Fibroblast of skin of abdomen (primary cell): ENCODE measurements around the gene LRRC75A.
"Not testable (repeated sequence)": the region's sequence is repeated elsewhere in the genome, so short reads cannot be mapped to it uniquely, and the experiment has no call there.

Source experiments
- DNase-seq: peaks from one replicate; pipeline ENCODE4 v3.0.0-alpha.2; 2013

LRRC75A gene

DNA sequence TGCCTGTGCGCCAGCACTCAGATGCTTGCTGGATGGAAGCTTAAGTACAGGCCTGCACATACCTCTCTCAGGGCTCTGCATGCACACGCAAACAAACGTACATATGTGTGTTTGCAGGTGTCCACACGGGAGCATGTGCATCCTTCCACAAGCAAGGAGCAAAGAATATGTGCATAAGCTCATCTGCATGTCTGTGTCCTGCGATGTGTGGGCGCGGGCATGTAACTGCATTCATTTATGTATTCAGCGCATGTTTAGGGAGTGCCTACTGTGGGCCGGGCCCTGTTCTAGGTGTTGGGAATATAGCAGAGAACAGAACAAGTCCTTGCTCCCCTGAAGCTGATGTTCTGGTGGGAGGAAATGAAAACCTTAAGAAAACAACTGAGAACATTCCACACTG lies 62.9 kb downstream of the LRRC75A start:
- no peak for DNase-seq

- DNase-seq = peak; percentile 75
These were observed 63.7 kb downstream of the LRRC75A start for GRCh38 chr17:16428098-16428882.

- DNase-seq = no peak
These were observed 65.0 kb downstream of the LRRC75A start for GRCh38 chr17:16427020-16427419.

- DNase-seq = no peak
These were observed 66.0 kb downstream of the LRRC75A start for GRCh38 chr17:16425698-16426659.

GRCh38 chr17:16425202-16425601 lies 66.8 kb downstream of the LRRC75A start:
- DNase-seq = no peak

GRCh38 chr17:16423226-16423872 lies 68.6 kb downstream of the LRRC75A start:
- DNase-seq = no peak

- no peak for DNase-seq
These were observed 69.6 kb downstream of the LRRC75A start for GRCh38 chr17:16422416-16422815.

DNA sequence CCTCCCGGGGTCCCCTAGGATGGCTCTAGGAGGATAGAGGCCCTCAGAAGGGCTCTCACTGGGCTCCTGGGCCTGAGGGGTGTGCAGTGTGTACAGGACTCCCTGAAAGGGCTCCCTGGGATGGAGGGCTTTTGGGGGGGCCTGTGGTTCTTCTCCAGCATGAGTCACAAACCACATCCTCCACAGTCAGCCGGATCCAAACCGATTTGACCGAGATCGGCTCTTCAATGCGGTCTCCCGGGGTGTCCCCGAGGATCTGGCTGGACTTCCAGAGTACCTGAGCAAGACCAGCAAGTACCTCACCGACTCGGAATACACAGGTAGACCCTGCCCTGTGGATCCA lies 72.1 kb downstream of the LRRC75A start:
- peak; percentile 87 for DNase-seq

DNA sequence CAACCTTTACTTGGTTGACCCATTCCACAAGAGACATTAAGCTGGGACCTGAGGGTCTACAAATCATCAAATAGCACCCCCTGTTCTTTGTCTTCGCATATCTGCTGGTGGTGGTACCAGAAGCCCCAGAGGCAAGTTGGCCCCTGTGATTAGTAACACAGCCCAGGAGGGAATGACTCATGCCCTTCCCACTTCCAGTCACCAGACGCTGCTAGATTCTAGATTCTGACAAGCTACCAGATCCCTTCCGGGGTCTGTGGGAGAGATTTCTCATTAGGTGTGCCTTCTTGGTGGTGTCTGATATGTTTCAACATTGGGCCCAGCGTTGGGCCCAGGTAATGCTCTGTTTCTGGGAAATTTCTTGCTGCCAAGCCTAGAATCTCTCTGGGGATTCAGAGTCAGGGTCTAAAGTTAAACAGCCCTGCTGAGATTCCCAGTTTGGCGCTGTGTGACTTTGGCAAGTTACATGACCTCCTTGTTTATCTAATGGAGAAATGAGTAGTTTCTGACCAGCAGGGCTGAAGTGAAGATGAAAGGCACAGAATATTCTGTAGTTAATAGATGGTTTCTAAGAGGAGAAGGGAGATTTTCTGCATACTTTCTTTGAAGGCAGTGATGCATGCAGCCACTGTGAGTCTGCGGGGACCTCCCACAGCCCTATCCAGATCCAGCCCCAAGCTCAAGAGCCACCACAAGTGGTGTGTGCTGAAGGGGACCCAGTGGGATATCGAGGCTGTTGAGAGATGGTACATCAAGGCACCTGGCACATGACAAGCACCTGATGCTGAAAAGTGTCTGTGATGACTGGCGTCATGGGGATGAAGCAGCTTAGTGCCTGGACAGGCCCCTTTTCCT lies 72.7 kb downstream of the LRRC75A start:
- DNase-seq = peak; percentile 88

GRCh38 chr17:16418685-16419068 lies 73.3 kb downstream of the LRRC75A start:
- DNase-seq = no peak

GRCh38 chr17:16417896-16418684 lies 73.9 kb downstream of the LRRC75A start:
- DNase-seq = peak; percentile 68

GRCh38 chr17:16417399-16417798 lies 74.6 kb downstream of the LRRC75A start:
- DNase-seq = no peak

DNA sequence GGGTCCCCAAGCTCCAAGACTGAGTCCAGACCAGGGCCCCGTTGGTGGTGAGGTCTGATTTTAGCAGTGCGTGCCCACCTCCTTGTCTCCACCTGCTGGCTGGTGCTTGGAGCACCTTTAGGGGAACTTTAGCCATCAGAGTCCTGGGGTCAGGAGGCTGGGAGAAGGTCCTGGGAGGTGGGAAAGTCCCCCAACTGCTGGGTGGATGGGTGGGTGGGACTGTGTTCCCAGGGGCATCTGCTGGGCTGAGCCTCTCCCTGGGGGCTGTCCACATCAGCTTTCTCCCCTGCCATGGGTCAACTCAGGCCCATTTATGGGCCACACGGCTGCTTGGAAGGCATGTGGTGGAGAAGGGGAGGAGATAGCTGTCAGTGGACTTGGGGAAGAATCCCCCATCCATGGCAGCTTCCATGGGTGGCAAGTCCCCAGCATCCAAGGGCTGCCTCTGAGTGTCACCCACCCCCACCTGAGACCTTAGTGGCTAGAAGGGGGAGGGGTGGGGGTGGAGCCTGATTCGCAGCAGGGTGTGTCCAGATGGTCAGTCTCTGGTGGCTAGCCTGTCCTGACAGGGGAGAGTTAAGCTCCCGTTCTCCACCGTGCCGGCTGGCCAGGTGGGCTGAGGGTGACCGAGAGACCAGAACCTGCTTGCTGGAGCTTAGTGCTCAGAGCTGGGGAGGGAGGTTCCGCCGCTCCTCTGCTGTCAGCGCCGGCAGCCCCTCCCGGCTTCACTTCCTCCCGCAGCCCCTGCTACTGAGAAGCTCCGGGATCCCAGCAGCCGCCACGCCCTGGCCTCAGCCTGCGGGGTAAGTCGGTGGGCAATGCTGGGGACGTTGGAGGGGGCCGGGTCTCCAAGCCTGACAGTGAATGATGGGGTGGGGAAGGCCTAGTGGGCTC lies 76.7 kb downstream of the LRRC75A start, which contains the start of gene TRPV2:
Gene TRPV2 (plus strand): TSS at position 541 of the 894 bp plus-strand sequence. CDS start 2,098 bp downstream, outside the sequence.
- DNase-seq = no peak

GRCh38 chr17:16407911-16408588 lies 83.9 kb downstream of the LRRC75A start:
- peak; percentile 53 for DNase-seq

DNA sequence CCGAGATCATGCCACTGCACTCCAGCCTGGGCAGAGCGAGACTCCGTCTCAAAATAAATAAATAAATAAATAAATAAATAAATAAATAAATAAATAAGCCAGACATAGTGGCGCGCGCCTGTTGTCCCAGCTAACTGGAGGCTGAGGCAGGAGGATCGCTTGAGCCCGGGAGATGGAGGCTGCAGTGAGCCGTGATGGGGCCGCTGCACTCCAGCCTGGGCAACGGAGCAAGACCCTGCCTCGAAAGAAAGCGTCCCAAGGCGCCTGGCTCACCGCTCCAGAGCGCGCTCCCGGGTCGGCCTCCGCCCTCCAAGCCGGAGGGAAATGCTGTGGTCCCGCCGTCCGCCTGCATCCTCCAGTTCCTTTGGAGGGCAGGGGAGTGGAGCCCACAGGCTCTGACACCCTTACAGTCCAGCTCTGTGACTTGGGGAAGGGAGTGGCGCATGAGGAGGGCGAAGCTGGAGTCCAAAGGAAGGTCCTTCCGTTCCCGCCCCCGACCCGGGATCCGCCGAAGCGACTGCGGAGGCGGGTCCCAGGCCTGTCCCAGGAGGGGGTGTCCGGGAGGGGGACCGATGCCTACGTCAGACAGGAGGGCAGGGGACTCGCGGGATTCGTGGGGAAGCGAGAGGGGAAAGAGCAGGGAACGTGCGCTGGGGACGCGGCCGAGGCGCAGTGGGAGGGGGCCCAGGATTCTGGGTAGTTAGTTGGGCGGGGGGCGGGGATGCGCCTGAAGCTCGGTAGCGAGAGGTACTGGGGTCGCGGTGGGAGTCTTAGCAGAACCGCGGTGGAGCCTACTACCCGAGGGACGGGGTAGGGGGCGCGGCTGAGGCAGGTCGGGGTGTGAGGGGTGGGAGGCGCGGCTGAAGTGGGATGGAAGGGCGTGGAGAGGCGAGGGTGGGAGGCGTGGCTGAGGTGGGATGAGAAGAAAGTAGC lies 85.0 kb downstream of the LRRC75A start:
- peak; percentile 15 for DNase-seq

DNA sequence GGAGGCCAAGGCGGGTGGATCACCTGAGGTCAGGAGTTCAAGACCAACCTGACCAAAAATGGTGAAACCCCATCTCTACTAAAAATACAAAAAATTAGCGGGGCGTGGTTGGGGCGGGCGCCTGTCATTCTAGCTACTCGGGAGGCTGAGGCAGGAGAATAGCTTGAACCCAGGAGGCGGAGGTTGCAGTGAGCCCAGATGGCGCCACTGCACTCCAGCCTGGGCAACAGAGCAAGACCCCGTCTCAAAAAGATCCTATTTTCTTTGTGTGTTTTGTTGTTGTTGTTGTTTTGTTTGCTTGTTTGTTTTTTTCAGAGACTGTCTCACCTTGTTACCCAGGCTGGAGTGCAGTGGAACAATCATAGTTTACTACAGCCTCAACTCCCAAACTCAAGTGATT lies 88.1 kb downstream of the LRRC75A start:
- DNase-seq = not testable (repeated sequence)

- DNase-seq = no peak
These were observed 93.4 kb downstream of the LRRC75A start for GRCh38 chr17:16398270-16399267.
